Measurements from ENCODE around the gene NPAS1. TPM values are rescaled to one million over a fixed set of nuclear protein-coding genes. Genes with fewer than 3 reads are reported as not detected.

NPAS1 gene
- total RNA-seq, 1 experiment from 2014 or later, result 4.6 TPM

GRCh38 chr19:47005873-47006272, 13.8 kb upstream of the NPAS1 start:
- no peaks in the 10 kb centered on the region for H3K9me2 ChIP-seq (ENCODE audit: insufficient read depth)
- H3K4me2 ChIP-seq (ENCODE audit: low read length), result no peak overlapping the region
- intact Hi-C loops (cut with micrococcal nuclease), result no loop called here
- H3K9ac ChIP-seq (ENCODE audit: low read length), result no peak overlapping the region
- ATAC-seq (peak; percentile 78), DNase-seq (ENCODE audit: low read depth, low spot score) (peak; percentile 10)
- H2AFZ ChIP-seq (ENCODE audit: low read depth, low read length, poor library complexity, severe bottlenecking), result no peak overlapping the region
- H3K36me3 ChIP-seq (ENCODE audit: control insufficient read depth in 1 of 2, insufficient read depth in 2 of 2, low read length in 2 of 2), result peaks cover 0 to 4% of the 10 kb centered on the region in 2 experiments; a peak in 1 of 4 replicates
- TF ChIP-seq REST (IDR thresholded peaks at IDR 0.05; ENCODE audit: low read depth) (no peak), EGR1 (IDR thresholded peaks at IDR 0.05; ENCODE audit: low read depth) (no peak), CBX3 (IDR thresholded peaks at IDR 0.05; ENCODE audit: low read depth) (peak; percentile 71; the same call in 1 of the 2 replicates), SRF (IDR thresholded peaks at IDR 0.05; ENCODE audit: low read depth) (peak; percentile 58)
- POLR2A ChIA-PET, result no interaction called here
- CTCF ChIA-PET, result no interaction called here
- no peaks in the 10 kb centered on the region for H3K79me2 ChIP-seq (ENCODE audit: insufficient read depth, low read length)
- H3K4me3 ChIP-seq (replicated peaks in 1 of 2; ENCODE audit: low read depth in 1 of 2, low read length in 2 of 2), result no peak overlapping the region
- H3K27ac ChIP-seq (ENCODE audit: low read depth, low read length), result no peak overlapping the region
- H3K27me3 ChIP-seq (ENCODE audit: insufficient read depth, low read length), result no peaks in the 10 kb centered on the region
- BruUV-seq (replicated peaks), result no TSS peak
- H3K9me3 ChIP-seq (ENCODE audit: control insufficient read depth in 1 of 2, insufficient read depth in 1 of 2, low read depth in 1 of 2, low read length in 2 of 2), result no peaks in the 10 kb centered on the region
- H4K20me1 ChIP-seq (ENCODE audit: insufficient read depth), result no peaks in the 10 kb centered on the region
- no peaks in the 10 kb centered on the region for H3K4me1 ChIP-seq (ENCODE audit: control insufficient read depth in 1 of 2, insufficient read depth in 2 of 2, low read length in 2 of 2)
- RAD21 ChIA-PET (ENCODE audit: low non-redundant PET in 1 of 2, low total read pairs in 2 of 2, uncharacterized antibody in 2 of 2, unreplicated experiment in 2 of 2), result no interaction called here

GRCh38 chr19:47006496-47006895, 13.1 kb upstream of the NPAS1 start:
- Histone ChIP-seq H3K4me1 (ENCODE audit: control insufficient read depth in 1 of 2, insufficient read depth in 2 of 2, low read length in 2 of 2) (no peaks in the 10 kb centered on the region), H3K4me2 (ENCODE audit: low read length) (no peak overlapping the region), H3K36me3 (ENCODE audit: control insufficient read depth in 1 of 2, insufficient read depth in 2 of 2, low read length in 2 of 2) (peaks cover 0 to 2% of the 10 kb centered on the region in 2 experiments; a peak in 1 of 4 replicates), H2AFZ (ENCODE audit: low read depth, low read length, poor library complexity, severe bottlenecking) (no peak overlapping the region), H3K79me2 (ENCODE audit: insufficient read depth, low read length) (no peaks in the 10 kb centered on the region), H3K9ac (ENCODE audit: low read length) (no peak overlapping the region), H3K9me2 (ENCODE audit: insufficient read depth) (no peaks in the 10 kb centered on the region), H4K20me1 (ENCODE audit: insufficient read depth) (no peaks in the 10 kb centered on the region), H3K27me3 (ENCODE audit: insufficient read depth, low read length) (no peaks in the 10 kb centered on the region), H3K4me3 (replicated peaks in 1 of 2; ENCODE audit: low read depth in 1 of 2, low read length in 2 of 2) (no peak overlapping the region), H3K27ac (ENCODE audit: low read depth, low read length) (no peak overlapping the region), H3K9me3 (ENCODE audit: control insufficient read depth in 1 of 2, insufficient read depth in 1 of 2, low read depth in 1 of 2, low read length in 2 of 2) (no peaks in the 10 kb centered on the region)
- POLR2A ChIA-PET, result no interaction called here
- CTCF ChIA-PET, result no interaction called here
- no peak for ATAC-seq
- TF ChIP-seq EZH2 (IDR thresholded peaks at IDR 0.05), result no peak
- TF ChIP-seq FOSL1 (IDR thresholded peaks at IDR 0.05; ENCODE audit: low read depth), result no peak
- TF ChIP-seq SRF (IDR thresholded peaks at IDR 0.05; ENCODE audit: low read depth), result no peak
- no peak for TF ChIP-seq RAD21 (IDR thresholded peaks at IDR 0.05; ENCODE audit: low read depth)
- no peak for TF ChIP-seq EGR1 (IDR thresholded peaks at IDR 0.05; ENCODE audit: low read depth)
- no peak for TF ChIP-seq YY1 (IDR thresholded peaks at IDR 0.05; ENCODE audit: extremely low read depth, insufficient replicate concordance, low read depth, low read length)
- TF ChIP-seq, protein P1, sequence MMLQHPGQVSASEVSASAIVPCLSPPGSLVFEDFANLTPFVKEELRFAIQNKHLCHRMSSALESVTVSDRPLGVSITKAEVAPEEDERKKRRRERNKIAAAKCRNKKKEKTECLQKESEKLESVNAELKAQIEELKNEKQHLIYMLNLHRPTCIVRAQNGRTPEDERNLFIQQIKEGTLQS (IDR thresholded peaks at IDR 0.05), result no peak
- TF ChIP-seq, protein P2, sequence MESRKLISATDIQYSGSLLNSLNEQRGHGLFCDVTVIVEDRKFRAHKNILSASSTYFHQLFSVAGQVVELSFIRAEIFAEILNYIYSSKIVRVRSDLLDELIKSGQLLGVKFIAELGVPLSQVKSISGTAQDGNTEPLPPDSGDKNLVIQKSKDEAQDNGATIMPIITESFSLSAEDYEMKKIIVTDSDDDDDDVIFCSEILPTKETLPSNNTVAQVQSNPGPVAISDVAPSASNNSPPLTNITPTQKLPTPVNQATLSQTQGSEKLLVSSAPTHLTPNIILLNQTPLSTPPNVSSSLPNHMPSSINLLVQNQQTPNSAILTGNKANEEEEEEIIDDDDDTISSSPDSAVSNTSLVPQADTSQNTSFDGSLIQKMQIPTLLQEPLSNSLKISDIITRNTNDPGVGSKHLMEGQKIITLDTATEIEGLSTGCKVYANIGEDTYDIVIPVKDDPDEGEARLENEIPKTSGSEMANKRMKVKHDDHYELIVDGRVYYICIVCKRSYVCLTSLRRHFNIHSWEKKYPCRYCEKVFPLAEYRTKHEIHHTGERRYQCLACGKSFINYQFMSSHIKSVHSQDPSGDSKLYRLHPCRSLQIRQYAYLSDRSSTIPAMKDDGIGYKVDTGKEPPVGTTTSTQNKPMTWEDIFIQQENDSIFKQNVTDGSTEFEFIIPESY (IDR thresholded peaks at IDR 0.05; ENCODE audit: extremely low read depth, insufficient replicate concordance, low read length), result no peak
- no peak for TF ChIP-seq SIN3A (IDR thresholded peaks at IDR 0.05; ENCODE audit: low read depth)
- DNase-seq (ENCODE audit: low read depth, low spot score), result no peak
- intact Hi-C loops (cut with micrococcal nuclease), result no loop called here
- BruUV-seq (replicated peaks), result no TSS peak
- RAD21 ChIA-PET (ENCODE audit: low non-redundant PET in 1 of 2, low total read pairs in 2 of 2, uncharacterized antibody in 2 of 2, unreplicated experiment in 2 of 2), result no interaction called here
